ENCODE results near the gene ZDHHC7. TPM values are rescaled to one million over a fixed set of nuclear protein-coding genes. Genes with fewer than 3 reads are reported as not detected.
A peak's percentile ranks its signal among the peaks of the same experiment; 100 is the strongest.

The ZDHHC7 gene
- total and polyA plus RNA-seq, 2 donors, result 31.1 to 49.7 TPM

DNA sequence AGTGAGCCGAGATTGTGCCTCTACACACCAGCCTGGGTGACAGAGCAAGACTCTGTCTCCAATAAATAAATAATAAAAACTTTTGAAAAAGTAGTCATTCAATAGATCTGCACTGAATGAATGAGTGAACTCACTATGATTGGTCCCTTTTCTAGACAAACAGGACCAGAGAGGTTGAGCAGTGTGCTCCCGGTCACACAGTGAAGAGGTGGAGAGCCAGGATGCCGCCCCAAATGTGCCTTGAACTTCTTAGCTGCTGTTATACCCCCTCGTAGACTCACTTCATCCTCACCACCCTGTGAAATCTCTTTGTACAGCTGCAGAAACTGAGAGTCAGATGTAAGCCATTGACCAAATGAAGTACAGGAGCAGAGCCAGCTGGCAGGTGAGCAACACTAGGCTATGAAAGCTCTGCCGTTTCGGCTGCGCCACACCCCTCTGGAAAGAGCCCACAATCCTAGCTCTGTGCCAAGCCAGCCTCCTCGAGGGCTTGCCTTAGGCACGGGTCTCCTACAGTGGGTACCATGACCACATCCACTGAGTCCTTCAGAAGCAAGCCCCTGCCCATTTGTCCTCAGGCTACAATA is 8.4 kb upstream of the ZDHHC7 start:
- WGBS, result 34% methylated on average over 9 of the region's 9 CpGs
- Histone ChIP-seq H3K4me1 (ENCODE audit: insufficient read depth) (no peaks in the 10 kb centered on the region), H3K4me3 (ENCODE audit: low read depth, low read length) (no peak overlapping the region), H3K27ac (ENCODE audit: low read depth) (no peak overlapping the region), H3K36me3 (ENCODE audit: insufficient read depth) (no peaks in the 10 kb centered on the region)
- DNase-seq (ENCODE audit: extremely low spot score), result no peak

DNA sequence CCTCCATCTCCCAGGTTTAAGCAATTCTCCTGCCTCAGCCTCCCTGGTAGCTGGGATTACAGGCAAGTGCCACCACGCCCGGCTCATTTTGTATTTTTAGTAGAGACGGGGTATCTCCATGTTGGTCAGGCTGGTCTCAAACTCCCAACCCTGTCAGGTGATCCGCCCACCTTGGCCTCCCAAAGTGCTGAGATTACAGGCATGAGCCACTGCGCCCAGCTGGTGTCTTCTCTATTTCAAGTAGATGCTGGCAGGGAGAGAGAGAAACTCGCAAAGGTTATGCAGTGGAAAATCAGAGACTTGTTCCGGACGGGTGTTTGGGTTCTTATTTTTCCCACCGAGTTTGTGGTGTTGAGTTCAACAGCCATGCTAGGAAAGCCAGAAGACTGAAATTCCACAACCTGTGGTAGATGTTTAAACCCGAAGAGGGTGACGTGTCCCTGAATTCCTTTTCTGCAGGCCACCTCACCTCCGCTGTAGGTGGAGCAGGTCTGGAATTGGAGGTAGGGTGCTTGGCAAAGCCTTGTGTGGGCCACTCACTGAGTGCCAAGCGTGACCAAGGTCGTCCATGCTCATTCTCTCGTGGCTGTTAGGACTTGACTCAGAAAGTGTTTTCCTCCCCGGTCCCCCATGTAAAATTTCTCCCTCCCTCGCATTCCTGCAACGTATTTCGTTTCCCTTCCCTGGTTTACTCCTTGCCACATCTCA is 7.3 kb upstream of the ZDHHC7 start:
- no peaks in the 10 kb centered on the region for H3K36me3 ChIP-seq (ENCODE audit: insufficient read depth)
- H3K4me3 ChIP-seq (ENCODE audit: low read depth, low read length), result no peak overlapping the region
- H3K27ac ChIP-seq (ENCODE audit: low read depth), result no peak overlapping the region
- no peak for DNase-seq (ENCODE audit: extremely low spot score)
- 84% methylated on average over 19 of the region's 19 CpGs for WGBS
- H3K4me1 ChIP-seq (ENCODE audit: insufficient read depth), result no peaks in the 10 kb centered on the region

DNA sequence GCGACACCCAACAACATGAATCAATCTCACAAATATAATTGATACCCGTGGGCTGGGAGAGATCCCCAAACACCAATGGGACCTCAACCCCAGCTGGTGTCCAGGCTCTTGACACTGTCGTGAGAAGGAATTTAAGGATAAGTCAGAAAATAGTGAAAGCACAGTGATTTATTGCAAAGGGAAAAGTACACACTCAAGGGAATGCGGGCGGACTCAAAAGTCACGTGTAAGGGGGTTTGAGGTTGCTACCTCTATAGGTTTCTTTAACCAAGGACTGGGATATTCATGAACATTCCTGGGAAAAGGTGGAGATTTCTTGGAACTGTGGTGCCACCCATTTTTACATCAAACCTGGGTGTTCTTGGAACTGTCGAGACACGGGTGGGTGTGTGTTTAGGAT is 6.3 kb upstream of the ZDHHC7 start:
- no peaks in the 10 kb centered on the region for H3K36me3 ChIP-seq (ENCODE audit: insufficient read depth)
- no peak for DNase-seq (ENCODE audit: extremely low spot score)
- H3K4me3 ChIP-seq (ENCODE audit: low read depth, low read length), result no peak overlapping the region
- 79% methylated on average over 8 of the region's 8 CpGs for WGBS
- H3K27ac ChIP-seq (ENCODE audit: low read depth), result no peak overlapping the region
- H3K4me1 ChIP-seq (ENCODE audit: insufficient read depth), result no peaks in the 10 kb centered on the region

DNA sequence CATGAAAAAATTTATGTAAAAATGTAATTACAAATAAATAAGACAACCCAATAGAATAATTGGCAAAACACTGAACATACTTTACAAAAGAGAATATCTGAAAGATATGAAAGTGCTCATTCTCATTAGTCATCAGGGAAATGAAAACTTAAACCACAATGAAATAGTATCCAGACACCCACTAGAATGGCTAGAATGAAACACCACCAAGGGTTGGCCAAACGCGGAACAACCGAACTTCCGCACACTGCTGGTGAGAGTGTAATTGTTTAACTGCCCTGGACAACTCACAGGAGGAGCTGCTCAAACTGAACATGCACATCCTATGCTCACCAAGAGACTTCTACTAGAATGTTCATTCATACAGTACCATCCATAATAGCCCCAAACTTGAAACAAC is 5.8 kb upstream of the ZDHHC7 start:
- H3K36me3 ChIP-seq (ENCODE audit: insufficient read depth), result no peaks in the 10 kb centered on the region
- H3K4me1 ChIP-seq (ENCODE audit: insufficient read depth), result no peaks in the 10 kb centered on the region
- DNase-seq (ENCODE audit: extremely low spot score), result no peak
- 81% methylated on average over 4 of the region's 4 CpGs for WGBS
- H3K27ac ChIP-seq (ENCODE audit: low read depth), result no peak overlapping the region
- no peak overlapping the region for H3K4me3 ChIP-seq (ENCODE audit: low read depth, low read length)

DNA sequence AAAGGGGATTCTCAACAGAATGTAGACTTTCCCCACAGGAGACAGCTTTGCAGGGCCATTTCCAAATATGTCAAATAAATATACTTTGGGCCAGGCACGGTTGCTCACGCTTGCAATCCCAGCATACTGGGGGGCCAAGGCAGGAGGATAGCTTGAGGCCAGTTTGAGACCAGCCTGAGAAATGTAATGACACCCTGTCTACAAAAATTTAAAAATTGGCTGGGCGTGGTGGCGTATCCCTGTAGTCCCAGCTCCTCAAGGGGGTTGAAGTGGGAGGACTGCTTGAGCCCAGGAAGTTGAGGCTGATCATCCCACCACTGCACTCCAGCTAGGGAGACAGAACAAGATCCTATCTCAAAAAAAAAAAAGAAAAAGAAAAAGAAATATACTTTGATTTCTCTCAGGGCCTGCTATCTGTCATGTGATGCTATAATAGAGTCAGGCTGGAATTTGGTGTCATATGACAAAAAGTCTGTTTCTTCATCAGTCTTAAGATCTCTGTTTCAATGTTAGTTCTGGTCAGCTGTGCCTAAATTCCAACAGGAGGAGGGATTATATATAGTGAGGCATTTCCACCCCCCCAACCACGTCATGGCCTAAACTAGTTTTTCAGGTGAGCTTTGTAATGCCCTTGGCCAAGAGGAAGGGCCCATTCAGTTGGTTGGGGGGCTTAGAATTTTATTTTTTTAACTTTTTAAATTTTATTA is 4.3 kb upstream of the ZDHHC7 start:
- Histone ChIP-seq H3K36me3 (ENCODE audit: insufficient read depth) (no peaks in the 10 kb centered on the region), H3K27ac (ENCODE audit: low read depth) (no peak overlapping the region), H3K4me1 (ENCODE audit: insufficient read depth) (no peaks in the 10 kb centered on the region), H3K4me3 (ENCODE audit: low read depth, low read length) (no peak overlapping the region)
- WGBS, result 85% methylated on average over 5 of the region's 5 CpGs
- no peak for DNase-seq (ENCODE audit: extremely low spot score)

DNA sequence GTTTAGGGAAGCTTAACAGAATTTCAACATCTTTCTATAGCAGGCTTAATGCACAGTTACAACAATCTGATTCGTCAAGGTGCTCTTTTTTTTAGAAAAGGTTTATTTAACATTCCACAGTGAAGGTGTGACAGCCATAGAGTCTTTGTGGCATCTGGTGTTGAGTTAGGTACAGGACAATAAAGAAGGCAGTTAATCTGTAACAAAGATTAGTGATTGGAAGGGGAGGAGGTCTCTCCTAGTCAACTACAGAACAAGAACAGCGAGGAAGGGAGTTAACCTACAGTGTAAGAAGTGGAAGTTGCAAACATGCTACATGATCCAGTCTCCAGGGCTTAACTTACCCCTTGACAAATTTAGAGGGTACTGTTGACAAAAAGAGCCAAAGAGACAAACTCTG is 3.0 kb upstream of the ZDHHC7 start:
- no peak overlapping the region for H3K4me3 ChIP-seq (ENCODE audit: low read depth, low read length)
- 64% methylated on average over 2 of the region's 2 CpGs for WGBS
- no peaks in the 10 kb centered on the region for H3K36me3 ChIP-seq (ENCODE audit: insufficient read depth)
- DNase-seq (ENCODE audit: extremely low spot score), result no peak
- no peak overlapping the region for H3K27ac ChIP-seq (ENCODE audit: low read depth)
- H3K4me1 ChIP-seq (ENCODE audit: insufficient read depth), result no peaks in the 10 kb centered on the region

DNA sequence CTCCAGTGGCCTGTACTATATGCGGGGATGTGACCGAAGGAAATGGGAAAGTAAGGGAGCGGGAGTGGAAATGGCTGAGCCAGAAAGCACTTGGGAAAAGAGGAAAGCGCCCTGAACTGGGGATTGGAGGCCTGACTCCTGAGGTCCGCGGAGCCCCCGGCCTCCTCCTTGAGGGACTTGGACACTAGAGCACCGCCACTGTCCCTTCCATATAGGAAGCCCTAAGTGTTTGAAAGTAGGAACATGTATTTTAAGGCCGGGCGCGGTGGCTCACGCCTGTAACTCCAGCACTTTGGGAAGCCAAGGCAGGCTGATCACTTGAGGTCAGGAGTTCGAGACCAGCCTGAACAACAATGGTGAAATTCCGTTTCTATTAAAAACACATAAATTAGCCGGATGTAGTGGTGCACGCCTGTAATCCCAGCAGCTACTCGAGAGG is 530 bp upstream of the ZDHHC7 start:
- Histone ChIP-seq H3K36me3 (ENCODE audit: insufficient read depth) (no peaks in the 10 kb centered on the region), H3K4me1 (ENCODE audit: insufficient read depth) (no peaks in the 10 kb centered on the region), H3K27ac (ENCODE audit: low read depth) (peak overlapping the region; percentile 89), H3K4me3 (ENCODE audit: low read depth, low read length) (peak overlapping the region; percentile 91)
- DNase-seq (ENCODE audit: extremely low spot score), result no peak
- 12% methylated on average over 17 of the region's 17 CpGs for WGBS

DNA sequence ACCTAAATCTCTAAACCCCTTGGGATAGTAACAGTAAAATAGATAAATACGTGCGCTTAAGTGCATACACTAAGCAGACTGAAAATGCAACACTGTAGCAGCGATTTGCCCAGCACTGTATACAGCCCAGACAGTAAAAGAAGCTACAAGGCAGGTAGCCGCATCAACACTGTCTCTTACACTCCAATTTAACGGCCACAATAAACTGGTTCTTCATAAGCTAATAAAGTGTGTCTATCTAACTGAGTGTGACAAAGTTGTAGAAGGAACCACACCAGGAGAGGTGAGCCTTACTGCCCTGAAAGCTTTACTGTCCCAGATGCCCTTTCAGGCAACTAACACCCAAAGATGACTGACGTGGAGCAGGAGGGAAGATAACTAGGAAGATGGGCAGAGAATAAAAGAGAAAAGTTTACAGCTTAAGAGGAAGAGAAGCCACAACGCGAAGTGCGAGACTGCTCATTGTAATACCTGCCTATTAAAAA is 847 bp downstream of the ZDHHC7 start:
- no peaks in the 10 kb centered on the region for H3K36me3 ChIP-seq (ENCODE audit: insufficient read depth)
- H3K4me3 ChIP-seq (ENCODE audit: low read depth, low read length), result peak overlapping the region; percentile 91
- H3K27ac ChIP-seq (ENCODE audit: low read depth), result no peak overlapping the region
- 23% methylated on average over 9 of the region's 9 CpGs for WGBS
- no peak for DNase-seq (ENCODE audit: extremely low spot score)
- H3K4me1 ChIP-seq (ENCODE audit: insufficient read depth), result no peaks in the 10 kb centered on the region

DNA sequence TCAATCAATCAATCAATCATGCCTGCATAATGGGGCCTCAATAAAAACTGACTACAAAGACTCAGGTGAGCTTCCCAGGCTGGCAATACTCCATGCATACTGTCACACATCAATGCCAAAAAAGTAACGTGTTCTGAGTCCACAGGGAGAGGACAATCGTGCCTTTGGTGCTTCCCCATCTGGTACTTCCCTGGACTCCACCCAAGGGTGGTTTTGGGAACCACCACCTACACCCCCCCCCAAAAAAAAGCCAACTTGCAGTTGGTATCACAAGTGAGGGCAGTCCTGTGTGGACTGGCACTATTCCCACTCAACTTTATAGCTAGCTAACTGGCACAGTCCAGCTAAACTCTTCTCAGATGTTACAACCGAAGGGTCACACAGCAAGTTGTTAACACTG is 3.1 kb downstream of the ZDHHC7 start:
- no peak overlapping the region for H3K4me3 ChIP-seq (ENCODE audit: low read depth, low read length)
- H3K4me1 ChIP-seq (ENCODE audit: insufficient read depth), result peaks cover 5% of the 10 kb centered on the region
- H3K36me3 ChIP-seq (ENCODE audit: insufficient read depth), result no peaks in the 10 kb centered on the region
- no peak for DNase-seq (ENCODE audit: extremely low spot score)
- WGBS, result 81% methylated on average over 3 of the region's 3 CpGs
- peak overlapping the region; percentile 16 for H3K27ac ChIP-seq (ENCODE audit: low read depth)

DNA sequence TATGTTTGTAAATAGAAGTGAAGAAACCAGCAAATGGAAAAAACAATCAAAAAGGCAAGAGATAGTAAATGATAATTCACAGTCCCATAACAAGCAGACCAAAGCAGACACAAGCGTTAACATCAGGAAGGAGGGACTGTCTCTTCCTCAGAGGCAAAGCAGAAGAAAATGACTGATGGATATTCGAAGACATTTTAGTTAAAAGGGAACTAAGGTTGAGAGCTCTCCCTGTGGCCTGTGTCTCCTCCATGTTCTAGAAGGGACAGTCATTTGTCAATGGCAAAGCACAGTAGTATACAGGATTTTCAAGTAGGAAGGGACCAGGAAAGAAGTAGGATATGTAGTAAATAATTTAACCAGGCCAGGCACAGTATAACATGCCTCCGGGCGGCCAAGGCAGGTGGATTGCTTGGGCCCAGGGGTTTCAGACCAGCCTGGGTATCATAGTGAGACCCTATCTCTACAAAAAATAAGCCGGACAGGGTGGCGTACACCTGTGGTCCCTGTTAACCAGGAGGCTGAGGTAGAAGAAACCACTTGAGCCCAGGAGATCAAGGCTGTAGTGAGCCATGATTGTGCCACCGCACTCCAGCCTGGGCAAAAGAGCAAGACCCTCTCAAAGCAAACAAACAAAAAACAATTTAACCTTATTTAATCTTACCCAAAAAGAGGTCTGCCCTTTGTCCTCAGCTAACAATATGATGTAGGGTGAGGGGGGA is 3.7 kb downstream of the ZDHHC7 start:
- no peak overlapping the region for H3K4me3 ChIP-seq (ENCODE audit: low read depth, low read length)
- WGBS, result 93% methylated on average over 7 of the region's 7 CpGs
- peak overlapping the region; percentile 16 for H3K27ac ChIP-seq (ENCODE audit: low read depth)
- H3K36me3 ChIP-seq (ENCODE audit: insufficient read depth), result no peaks in the 10 kb centered on the region
- H3K4me1 ChIP-seq (ENCODE audit: insufficient read depth), result peaks cover 5% of the 10 kb centered on the region
- no peak for DNase-seq (ENCODE audit: extremely low spot score)

DNA sequence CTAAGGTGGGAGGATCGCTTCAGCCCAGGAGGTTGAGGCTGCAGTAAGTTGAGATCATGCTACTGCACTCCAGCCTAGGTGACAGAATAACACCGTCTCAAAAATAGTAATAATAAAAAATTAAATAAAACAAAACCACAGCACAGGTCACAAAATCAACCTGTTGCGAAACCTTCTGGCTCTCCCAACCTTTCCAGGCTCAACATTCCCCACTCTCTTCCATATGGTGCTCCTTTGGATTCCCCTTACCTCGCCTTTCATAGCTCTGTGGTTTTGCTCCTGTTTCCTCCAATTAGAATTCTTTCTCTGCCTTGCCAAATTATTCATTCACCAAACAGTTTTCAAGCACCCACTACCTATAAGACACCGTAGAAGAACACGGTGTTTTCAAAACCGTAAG is 4.7 kb downstream of the ZDHHC7 start:
- no peak overlapping the region for H3K27ac ChIP-seq (ENCODE audit: low read depth)
- peaks cover 5% of the 10 kb centered on the region for H3K4me1 ChIP-seq (ENCODE audit: insufficient read depth)
- H3K4me3 ChIP-seq (ENCODE audit: low read depth, low read length), result no peak overlapping the region
- no peaks in the 10 kb centered on the region for H3K36me3 ChIP-seq (ENCODE audit: insufficient read depth)
- no peak for DNase-seq (ENCODE audit: extremely low spot score)
- WGBS, result 86% methylated on average over 7 of the region's 7 CpGs

DNA sequence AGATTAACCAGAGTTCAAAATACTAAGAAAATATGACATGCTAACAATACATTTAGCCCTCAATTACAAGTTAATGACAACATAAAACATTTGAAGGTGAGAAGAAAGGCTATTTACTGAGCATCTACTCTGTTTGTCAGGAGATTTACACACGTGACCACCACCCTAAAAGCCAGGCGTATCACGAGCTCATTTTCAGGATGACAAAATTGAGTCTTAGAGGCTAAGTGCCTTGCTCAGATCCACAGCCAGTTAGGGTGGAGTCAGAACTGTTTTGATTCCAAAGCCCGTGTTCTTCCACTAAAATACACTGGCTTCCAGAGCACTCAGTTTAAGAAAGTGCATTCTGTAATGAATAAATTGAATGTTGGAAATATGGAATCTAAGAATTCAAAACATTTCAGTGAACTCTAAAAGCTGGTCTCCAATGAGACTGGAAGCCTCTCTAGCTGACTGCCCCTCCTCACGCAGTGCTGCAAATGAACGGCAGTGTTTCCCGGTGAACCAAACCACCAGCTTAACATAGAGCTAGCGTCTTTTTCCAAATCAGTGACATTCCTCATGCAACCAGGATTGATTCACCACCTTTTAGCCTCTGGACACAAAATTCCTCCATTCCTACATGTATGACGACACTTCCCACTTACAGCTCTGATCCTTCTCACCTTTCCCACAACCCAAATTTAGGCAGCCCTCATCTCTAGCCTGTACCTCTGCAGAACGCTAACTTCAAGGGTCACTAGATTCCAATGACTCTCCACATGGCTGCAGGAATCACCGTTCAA is 5.9 kb downstream of the ZDHHC7 start:
- Histone ChIP-seq H3K27ac (ENCODE audit: low read depth) (peak overlapping the region; percentile 94), H3K36me3 (ENCODE audit: insufficient read depth) (no peaks in the 10 kb centered on the region), H3K4me3 (ENCODE audit: low read depth, low read length) (no peak overlapping the region), H3K4me1 (ENCODE audit: insufficient read depth) (peaks cover 7% of the 10 kb centered on the region)
- 31% methylated on average over 11 of the region's 11 CpGs for WGBS
- DNase-seq (ENCODE audit: extremely low spot score), result no peak

Data from urinary bladder (tissue), 4 donors.